GM12872 (cell line): Measurements from ENCODE around the gene PLCB2.

Source experiments
- CTCF ChIP-seq: IDR thresholded peaks from 3 replicates; pipeline ENCODE4 v1.5.1; 2011; ENCODE audit warnings: low read depth, mild to moderate bottlenecking, low read length, moderate library complexity; ENCODE audit not compliant: insufficient read depth

Gene PLCB2

DNA sequence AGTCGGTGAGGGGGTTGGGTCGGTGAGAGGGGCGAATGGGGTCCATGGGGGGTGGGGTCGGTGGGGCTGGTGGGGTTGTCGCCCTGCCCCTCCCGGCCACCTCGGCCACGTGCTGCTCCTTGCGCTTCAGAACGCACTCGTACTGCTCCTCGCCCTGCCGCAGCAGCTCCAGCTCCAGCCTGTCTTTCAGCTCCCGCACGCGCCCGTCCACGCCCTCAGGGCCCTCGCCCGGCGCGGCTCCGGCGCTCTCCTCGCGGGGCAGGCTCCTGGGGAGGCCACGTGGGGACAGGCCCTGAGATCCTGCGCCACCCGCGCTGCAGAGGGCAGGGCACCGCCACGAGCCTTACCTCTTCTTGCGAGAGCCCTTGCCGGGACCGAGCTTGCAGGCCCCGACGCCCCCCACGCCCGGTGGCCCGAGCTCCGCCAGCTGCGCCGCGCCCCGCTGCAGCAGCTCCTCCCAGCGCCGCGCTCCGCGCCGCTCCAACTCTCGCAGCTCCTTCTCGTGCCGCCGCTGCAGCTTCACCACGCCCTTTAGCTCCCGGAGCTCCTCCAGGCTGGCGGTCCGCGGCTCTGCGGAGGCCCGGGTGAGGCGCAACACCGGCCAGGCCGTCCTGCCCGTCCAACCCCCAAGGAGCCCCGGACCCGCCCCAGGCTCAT lies 16.7 kb downstream of the PLCB2 start:
- TF ChIP-seq CTCF: no peak

DNA sequence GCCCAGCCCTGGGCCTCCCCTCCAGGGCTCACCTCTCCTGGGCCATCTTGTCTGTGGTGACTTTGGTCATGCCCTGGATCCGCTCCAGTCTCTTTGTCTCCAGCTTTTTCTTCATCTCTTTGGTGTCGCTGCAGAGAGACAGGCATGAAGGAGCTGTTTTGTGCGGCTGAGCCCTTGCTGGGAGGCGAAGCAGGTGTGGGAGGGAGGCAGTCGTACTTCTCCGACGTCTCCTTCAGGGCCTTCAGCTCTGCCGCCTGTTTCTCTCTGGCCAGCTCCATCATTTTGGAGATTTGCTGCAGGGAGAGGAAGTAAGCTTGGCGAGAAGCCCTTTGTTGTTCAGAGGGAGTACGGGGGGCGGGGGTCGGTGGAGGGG lies 17.2 kb downstream of the PLCB2 start:
- no peak for TF ChIP-seq CTCF

GRCh38 chr15:40289140-40289775 lies 18.5 kb downstream of the PLCB2 start:
- TF ChIP-seq CTCF: no peak

GRCh38 chr15:40287968-40288367 lies 19.8 kb downstream of the PLCB2 start:
- TF ChIP-seq CTCF: no peak

- TF ChIP-seq CTCF: no peak
Measured at GRCh38 chr15:40287505-40287904, 20.2 kb downstream of the PLCB2 start.

DNA sequence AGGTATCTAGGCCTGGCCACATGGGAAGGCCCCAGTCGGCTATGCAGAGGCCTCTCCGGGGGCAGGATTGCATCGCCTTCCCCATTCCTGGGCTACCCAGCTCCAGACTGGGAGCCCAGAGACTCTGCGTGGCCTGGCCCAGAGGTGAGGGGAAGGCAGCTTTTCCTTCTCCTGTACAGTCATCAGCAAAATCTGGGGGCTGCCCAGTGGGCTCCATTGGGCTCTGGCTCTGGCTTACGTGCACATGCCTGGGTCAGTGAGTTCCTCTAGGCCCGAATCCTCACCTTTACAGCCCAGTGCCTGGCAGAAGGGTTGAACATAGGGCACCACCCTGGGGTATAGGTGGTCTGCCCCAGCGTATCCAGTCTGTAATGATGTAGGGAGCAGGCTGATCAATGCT lies 20.9 kb downstream of the PLCB2 start:
- TF ChIP-seq CTCF: no peak

DNA sequence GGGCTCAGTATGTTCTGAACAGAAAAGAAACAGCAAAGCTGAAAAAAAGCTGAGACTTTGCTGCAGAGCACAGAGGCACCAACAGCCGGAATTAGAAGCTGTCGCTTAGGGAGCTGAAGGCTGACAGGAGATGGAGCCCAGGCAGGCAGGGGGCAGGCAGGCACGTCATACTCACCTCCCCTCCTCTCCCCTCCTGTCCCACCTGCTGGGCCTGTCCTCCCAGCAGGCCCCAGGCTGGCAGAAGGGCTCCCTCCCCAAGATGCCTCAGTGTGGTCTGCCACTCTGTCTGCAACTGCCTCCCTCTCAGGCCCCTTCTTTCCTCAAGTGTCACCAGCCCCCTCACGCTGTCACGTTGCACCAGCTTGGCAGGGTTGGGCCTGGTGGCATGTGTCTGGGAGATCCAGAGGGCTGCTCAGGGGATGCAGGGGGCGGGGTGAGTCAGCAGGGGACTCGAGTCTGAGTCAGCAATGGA lies 21.6 kb downstream of the PLCB2 start:
- no peak for TF ChIP-seq CTCF
